Karpas-422 (cell line): Measurements from ENCODE around the gene YWHAH. TPM values are rescaled to one million over a fixed set of nuclear protein-coding genes. Genes with fewer than 3 reads are reported as not detected.

Experiments
- DNase-seq: peaks from one replicate; pipeline ENCODE4 v3.0.0-alpha.2; 2015
- H2AFZ ChIP-seq: fragments of 200-600 bp; sonication (generic); 2 replicates; pipeline ENCODE4 v1.6.1; 2014; ENCODE audit warnings: antibody characterized with exemption, low read length, mixed read lengths
- H3K27ac ChIP-seq: fragments of 200-600 bp; sonication (generic); 2 replicates; pipeline ENCODE4 v1.5.1; 2014; ENCODE audit warnings: mild to moderate bottlenecking, low read length, moderate library complexity
- H3K27me3 ChIP-seq: fragments of 200-600 bp; sonication (generic); 2 replicates; pipeline ENCODE4 v1.6.1; 2014; ENCODE audit warnings: low read length, mixed read lengths
- H3K36me3 ChIP-seq: fragments of 200-600 bp; sonication (generic); 2 replicates; pipeline ENCODE4 v1.6.1; 2014; ENCODE audit warnings: low read length, mixed read lengths; ENCODE audit not compliant: insufficient read depth
- H3K4me1 ChIP-seq: fragments of 200-600 bp; sonication (generic); 2 replicates; pipeline ENCODE4 v1.6.1; 2014; ENCODE audit warnings: mild to moderate bottlenecking, low read length, mixed read lengths
- H3K4me2 ChIP-seq: fragments of 200-600 bp; sonication (generic); 2 replicates; pipeline ENCODE4 v1.6.1; 2014; ENCODE audit warnings: low read length, low read depth, mild to moderate bottlenecking; ENCODE audit not compliant: poor library complexity, severe bottlenecking
- H3K4me3 ChIP-seq: fragments of 200-600 bp; sonication (generic); 2 replicates; pipeline ENCODE4 v1.5.1; 2014; ENCODE audit warnings: mild to moderate bottlenecking, antibody characterized with exemption, low read length, mixed read lengths
- H3K79me2 ChIP-seq: fragments of 200-600 bp; sonication (generic); 2 replicates; pipeline ENCODE4 v1.6.1; 2014; ENCODE audit warnings: mild to moderate bottlenecking, low read length, mixed read lengths
- H3K9ac ChIP-seq: fragments of 200-600 bp; sonication (generic); 2 replicates; pipeline ENCODE4 v1.6.0; 2014; ENCODE audit warnings: low read length
- H3K9me2 ChIP-seq: fragments of 200-600 bp; sonication (generic), shearing (Covaris generic); replicated peaks from 2 replicates; pipeline ENCODE4 v1.6.0; 2014; ENCODE audit warnings: mild to moderate bottlenecking, low read length, moderate library complexity; ENCODE audit not compliant: insufficient read depth
- H3K9me3 ChIP-seq: fragments of 300-700, 200-600 bp; sonication (generic); 2 replicates; pipeline ENCODE4 v1.6.1; 2014; ENCODE audit warnings: low read length, mixed read lengths
- H4K20me1 ChIP-seq: fragments of 200-600 bp; sonication (generic); 2 replicates; pipeline ENCODE4 v1.6.1; 2014; ENCODE audit warnings: mild to moderate bottlenecking, antibody characterized with exemption, low read length, low read depth; ENCODE audit not compliant: insufficient read depth
- total RNA-seq: library from RNA; depleted of rRNA; stranded (reverse); fragments of >200 nt; shearing (Covaris generic); gene quantifications from 2 replicates; pipeline ENCODE4 v1.2.3, GENCODE V29; 2014; ENCODE audit warnings: low replicate concordance

Gene YWHAH
- total RNA-seq, 1 experiment from 2014 or later, result 51.7 TPM

GRCh38 chr22:31945971-31946680 is 1.8 kb downstream of the YWHAH start:
- Histone ChIP-seq H3K79me2 (peaks cover 62% of the 10 kb centered on the region), H3K4me2 (peak overlapping the region; percentile 86), H3K36me3 (peaks cover 22% of the 10 kb centered on the region), H3K9ac (peak overlapping the region; percentile 81), H3K27ac (peak overlapping the region; percentile 69), H3K4me1 (peaks cover 29% of the 10 kb centered on the region), H3K27me3 (no peaks in the 10 kb centered on the region), H3K9me2 (no peaks in the 10 kb centered on the region), H3K9me3 (no peaks in the 10 kb centered on the region), H3K4me3 (peak overlapping the region; percentile 81), H2AFZ (no peak overlapping the region), H4K20me1 (peaks cover 7% of the 10 kb centered on the region; the same call in 1 of the 2 replicates)
- no peak for DNase-seq

DNA sequence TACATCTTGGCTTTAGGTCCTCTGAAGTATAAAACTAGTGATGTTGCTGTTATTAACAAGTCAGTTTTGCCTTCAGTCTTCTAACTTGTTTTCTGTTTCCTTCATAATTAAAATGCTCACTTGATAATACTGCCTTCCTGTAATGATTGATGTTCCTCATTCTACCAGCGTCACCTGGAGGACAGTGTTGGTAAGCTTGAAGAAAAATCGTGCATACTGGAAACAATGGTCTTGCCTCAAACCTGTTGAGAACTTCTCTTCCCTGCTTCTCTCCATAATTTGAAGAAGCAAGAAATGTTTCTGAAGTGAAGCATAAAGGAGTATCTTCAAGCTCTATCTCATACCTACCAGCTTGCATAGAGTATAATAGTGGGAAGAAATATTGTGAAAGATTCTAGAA is 3.0 kb downstream of the YWHAH start:
- no peak overlapping the region for H3K4me3 ChIP-seq
- peaks cover 30% of the 10 kb centered on the region for H3K36me3 ChIP-seq
- peaks cover 74% of the 10 kb centered on the region for H3K79me2 ChIP-seq
- peak; percentile 80 for DNase-seq
- H3K9me2 ChIP-seq, result no peaks in the 10 kb centered on the region
- no peak overlapping the region for H3K9ac ChIP-seq
- H3K27me3 ChIP-seq, result no peaks in the 10 kb centered on the region
- peaks cover 19% of the 10 kb centered on the region; the same call in 1 of the 2 replicates for H4K20me1 ChIP-seq
- peak overlapping the region; percentile 86 for H3K4me2 ChIP-seq
- H3K27ac ChIP-seq, result no peak overlapping the region
- no peak overlapping the region for H2AFZ ChIP-seq
- H3K4me1 ChIP-seq, result peaks cover 29% of the 10 kb centered on the region
- no peaks in the 10 kb centered on the region for H3K9me3 ChIP-seq

- DNase-seq, result no peak
- no peaks in the 10 kb centered on the region for H3K9me3 ChIP-seq
- H3K4me2 ChIP-seq, result no peak overlapping the region
- H2AFZ ChIP-seq, result no peak overlapping the region
- H3K9me2 ChIP-seq, result no peaks in the 10 kb centered on the region
- no peak overlapping the region for H3K9ac ChIP-seq
- H4K20me1 ChIP-seq, result peaks cover 26% of the 10 kb centered on the region
- peaks cover 37% of the 10 kb centered on the region for H3K36me3 ChIP-seq
- no peak overlapping the region for H3K4me3 ChIP-seq
- no peak overlapping the region for H3K27ac ChIP-seq
- peaks cover 81% of the 10 kb centered on the region for H3K79me2 ChIP-seq
- H3K4me1 ChIP-seq, result peaks cover 29% of the 10 kb centered on the region
- no peaks in the 10 kb centered on the region for H3K27me3 ChIP-seq
These were observed 3.7 kb downstream of the YWHAH start for GRCh38 chr22:31948002-31948401.

- H3K4me3 ChIP-seq, result no peak overlapping the region
- peaks cover 18% of the 10 kb centered on the region for H3K4me1 ChIP-seq
- H3K36me3 ChIP-seq, result peaks cover 59% of the 10 kb centered on the region
- H3K27ac ChIP-seq, result no peak overlapping the region
- no peak overlapping the region for H2AFZ ChIP-seq
- H3K9me2 ChIP-seq, result no peaks in the 10 kb centered on the region
- H3K27me3 ChIP-seq, result no peaks in the 10 kb centered on the region
- no peak overlapping the region for H3K4me2 ChIP-seq
- peaks cover 47% of the 10 kb centered on the region for H4K20me1 ChIP-seq
- DNase-seq, result no peak
- H3K9ac ChIP-seq, result no peak overlapping the region
- peaks cover 94% of the 10 kb centered on the region for H3K79me2 ChIP-seq
- no peaks in the 10 kb centered on the region for H3K9me3 ChIP-seq
These were observed 5.9 kb downstream of the YWHAH start for GRCh38 chr22:31950226-31950625.

GRCh38 chr22:31951194-31952093 is 7.1 kb downstream of the YWHAH start:
- Histone ChIP-seq H3K4me1 (peaks cover 7% of the 10 kb centered on the region), H2AFZ (no peak overlapping the region), H3K36me3 (peaks cover 68% of the 10 kb centered on the region), H3K27me3 (no peaks in the 10 kb centered on the region), H4K20me1 (peaks cover 57% of the 10 kb centered on the region), H3K9me2 (no peaks in the 10 kb centered on the region), H3K4me3 (no peak overlapping the region), H3K9me3 (no peaks in the 10 kb centered on the region), H3K79me2 (peaks cover 83% of the 10 kb centered on the region), H3K9ac (no peak overlapping the region), H3K27ac (no peak overlapping the region), H3K4me2 (no peak overlapping the region)
- DNase-seq, result no peak

DNA sequence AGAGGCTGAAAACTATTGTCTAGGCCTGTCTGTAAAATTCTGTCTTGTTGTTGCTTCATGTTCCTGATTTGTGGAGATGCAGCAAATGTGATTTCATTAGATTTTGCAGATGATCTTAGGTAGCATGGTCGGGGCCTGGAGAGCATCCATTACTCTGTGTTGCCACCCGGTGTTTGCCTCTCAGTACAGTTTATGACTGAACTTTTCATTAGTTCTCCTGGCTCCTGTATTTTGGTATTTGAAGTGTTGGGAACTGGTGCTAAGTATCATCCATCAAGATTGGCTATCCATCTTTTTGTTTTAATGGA is 7.7 kb downstream of the YWHAH start:
- Histone ChIP-seq H3K4me2 (no peak overlapping the region), H4K20me1 (peaks cover 63% of the 10 kb centered on the region), H2AFZ (no peak overlapping the region), H3K9me3 (no peaks in the 10 kb centered on the region), H3K4me1 (peaks cover 1% of the 10 kb centered on the region; the same call in 1 of the 2 replicates), H3K27ac (no peak overlapping the region), H3K79me2 (peaks cover 77% of the 10 kb centered on the region), H3K36me3 (peaks cover 74% of the 10 kb centered on the region), H3K4me3 (no peak overlapping the region), H3K9ac (no peak overlapping the region), H3K27me3 (no peaks in the 10 kb centered on the region), H3K9me2 (no peaks in the 10 kb centered on the region)
- no peak for DNase-seq

DNA sequence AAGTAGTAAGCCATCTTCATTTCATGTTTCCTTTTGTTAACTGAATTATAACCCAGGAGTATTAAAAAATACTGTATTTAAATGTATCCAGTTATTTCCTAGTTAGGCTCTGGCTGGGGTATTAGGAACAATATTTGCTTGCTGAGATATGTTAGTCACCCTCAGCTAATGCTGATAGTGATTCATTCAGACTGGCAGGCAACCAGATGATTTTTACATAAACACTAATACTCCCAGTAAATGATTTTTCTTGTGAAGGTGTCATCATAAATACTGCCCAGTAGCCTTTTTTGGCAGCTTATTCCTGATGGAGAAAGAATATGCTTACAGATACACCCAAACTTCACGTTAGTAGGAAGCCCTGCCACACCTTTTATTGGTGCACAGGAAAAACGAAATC is 8.1 kb downstream of the YWHAH start:
- H4K20me1 ChIP-seq, result peaks cover 64% of the 10 kb centered on the region
- H3K4me1 ChIP-seq, result no peaks in the 10 kb centered on the region; the same call in 1 of the 2 replicates
- H3K36me3 ChIP-seq, result peaks cover 77% of the 10 kb centered on the region

DNA sequence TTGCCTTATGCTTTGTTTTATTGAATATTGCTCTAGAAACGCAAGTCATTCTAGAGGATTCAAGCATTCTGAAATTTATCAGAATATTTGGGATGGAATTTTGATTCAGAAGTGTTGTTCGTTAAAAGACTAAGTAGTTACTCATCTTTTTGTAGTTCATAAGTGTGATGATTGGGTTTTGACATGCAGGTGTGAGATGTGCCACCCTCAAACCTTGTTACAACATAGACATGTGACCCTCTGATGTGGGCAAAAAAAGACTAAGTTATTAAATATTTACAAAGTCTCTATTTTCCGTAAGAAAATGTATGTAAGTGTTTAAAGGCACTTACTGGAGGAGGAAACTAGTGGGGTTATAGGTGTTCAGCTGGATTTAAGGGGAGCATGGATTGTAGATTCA is 8.9 kb downstream of the YWHAH start:
- no peaks in the 10 kb centered on the region; the same call in 1 of the 2 replicates for H3K4me1 ChIP-seq

More for the DNA sequence above, 8.1 kb downstream of the YWHAH start:
- peaks cover 73% of the 10 kb centered on the region for H3K79me2 ChIP-seq
- H3K9me2 ChIP-seq, result no peaks in the 10 kb centered on the region
- no peak overlapping the region for H3K9ac ChIP-seq
- DNase-seq, result no peak
- no peak overlapping the region for H3K27ac ChIP-seq
- no peak overlapping the region for H3K4me3 ChIP-seq
- H2AFZ ChIP-seq, result no peak overlapping the region
- H3K4me2 ChIP-seq, result no peak overlapping the region
- no peaks in the 10 kb centered on the region for H3K27me3 ChIP-seq
- H3K9me3 ChIP-seq, result no peaks in the 10 kb centered on the region

More for the DNA sequence above, 8.9 kb downstream of the YWHAH start:
- no peak overlapping the region for H3K4me2 ChIP-seq
- H3K4me3 ChIP-seq, result no peak overlapping the region
- no peaks in the 10 kb centered on the region for H3K9me2 ChIP-seq
- H3K79me2 ChIP-seq, result peaks cover 65% of the 10 kb centered on the region
- no peaks in the 10 kb centered on the region for H3K9me3 ChIP-seq
- no peak overlapping the region for H3K27ac ChIP-seq
- H3K36me3 ChIP-seq, result peaks cover 80% of the 10 kb centered on the region
- no peaks in the 10 kb centered on the region for H3K27me3 ChIP-seq
- peaks cover 69% of the 10 kb centered on the region for H4K20me1 ChIP-seq
- H3K9ac ChIP-seq, result no peak overlapping the region
- no peak overlapping the region for H2AFZ ChIP-seq
- DNase-seq, result no peak
